HTERT RPE-1 (cell line): ENCODE results near the gene SDK2.

Source experiments
- in situ Hi-C: fragments of 300-500 bp; cut with MboI; formaldehyde crosslinking; loops from 4 replicates; pipeline ENCODE4 v1.14.3; 2020; ENCODE audit warnings: low sequenced_read_pairs

SDK2 gene

GRCh38 chr17:73432624-73433190 lies 211.5 kb downstream of the SDK2 start:
- in situ Hi-C loops = no loop called here

- in situ Hi-C loops = no loop called here
These were observed 212.6 kb downstream of the SDK2 start for GRCh38 chr17:73431401-73432205.

- in situ Hi-C loops = no loop called here
These were observed 213.4 kb downstream of the SDK2 start for GRCh38 chr17:73430848-73431247.

- in situ Hi-C loops = no loop called here
These were observed 214.0 kb downstream of the SDK2 start for GRCh38 chr17:73430165-73430680.

- in situ Hi-C loops = no loop called here
These were observed 214.6 kb downstream of the SDK2 start for GRCh38 chr17:73429440-73430164.

- in situ Hi-C loops = no loop called here
These were observed 217.0 kb downstream of the SDK2 start for GRCh38 chr17:73427198-73427597.

- in situ Hi-C loops = no loop called here
These were observed 219.7 kb downstream of the SDK2 start for GRCh38 chr17:73424571-73424970.

- in situ Hi-C loops = no loop called here
These were observed 220.4 kb downstream of the SDK2 start for GRCh38 chr17:73423806-73424205.

GRCh38 chr17:73423159-73423715 lies 221.0 kb downstream of the SDK2 start:
- in situ Hi-C loops = no loop called here

- in situ Hi-C loops = no loop called here
These were observed 222.1 kb downstream of the SDK2 start for GRCh38 chr17:73422121-73422520.

GRCh38 chr17:73420897-73421296 lies 223.3 kb downstream of the SDK2 start:
- in situ Hi-C loops = no loop called here

- in situ Hi-C loops = no loop called here
These were observed 224.4 kb downstream of the SDK2 start for GRCh38 chr17:73419881-73420280.

- in situ Hi-C loops = no loop called here
These were observed 225.2 kb downstream of the SDK2 start for GRCh38 chr17:73419051-73419450.

- in situ Hi-C loops = no loop called here
These were observed 228.5 kb downstream of the SDK2 start for GRCh38 chr17:73415782-73416181.

- in situ Hi-C loops = no loop called here
These were observed 229.9 kb downstream of the SDK2 start for GRCh38 chr17:73414171-73414955.

GRCh38 chr17:73412914-73413313 lies 231.3 kb downstream of the SDK2 start:
- in situ Hi-C loops = no loop called here

- in situ Hi-C loops = no loop called here
These were observed 232.9 kb downstream of the SDK2 start for GRCh38 chr17:73411313-73411747.

GRCh38 chr17:73410586-73411312 lies 233.5 kb downstream of the SDK2 start:
- in situ Hi-C loops = no loop called here

- in situ Hi-C loops = no loop called here
These were observed 240.0 kb downstream of the SDK2 start for GRCh38 chr17:73404246-73404645.

- in situ Hi-C loops = no loop called here
These were observed 241.8 kb downstream of the SDK2 start for GRCh38 chr17:73402466-73402865.
